Fibroblast of lung (primary cell): ENCODE results near the gene MAPKAPK3. TPM values are rescaled to one million over a fixed set of nuclear protein-coding genes. Genes with fewer than 3 reads are reported as not detected.

ENCODE experiments used
- DNase-seq, 2 donors: peaks; one replicate each; pipeline versions ENCODE4 v3.0.0 to v3.0.0-alpha.2; 2010; ENCODE audit warnings: low read depth in 2 of 2
- H2AFZ ChIP-seq: 2 replicates; pipeline ENCODE4 v1.5.1; 2012; ENCODE audit warnings: low read length, control low read depth, inconsistent platforms
- H3K27ac ChIP-seq: 2 replicates; pipeline ENCODE4 v1.5.1; 2011; ENCODE audit warnings: low read length, control low read depth; ENCODE audit not compliant: insufficient read depth
- H3K27me3 ChIP-seq: 2 replicates; pipeline ENCODE4 v1.5.1; 2011; ENCODE audit warnings: mild to moderate bottlenecking, low read length; ENCODE audit not compliant: control insufficient read depth, insufficient read depth
- H3K36me3 ChIP-seq: 2 replicates; pipeline ENCODE4 v1.5.1; 2011; ENCODE audit warnings: low read length; ENCODE audit not compliant: control insufficient read depth, insufficient read depth
- H3K4me1 ChIP-seq: 2 replicates; pipeline ENCODE4 v1.5.1; 2011; ENCODE audit warnings: low read length; ENCODE audit not compliant: control insufficient read depth, insufficient read depth; ENCODE audit errors: extremely low read depth
- H3K4me2 ChIP-seq: 2 replicates; pipeline ENCODE4 v1.5.1; 2011; ENCODE audit warnings: low read length, control low read depth; ENCODE audit not compliant: insufficient read depth; ENCODE audit errors: extremely low read depth
- H3K4me3 ChIP-seq, 4 experiments: fragments of 200-600 bp in 1 of 4; sonication (generic) in 1 of 4; replicated peaks in 1 of 4; 2 replicates each; pipeline ENCODE4 v1.5.1; 2011 to 2016; ENCODE audit warnings: low read length in 4 of 4, low read depth in 3 of 4, mild to moderate bottlenecking in 3 of 4, control low read depth in 2 of 4, inconsistent platforms in 1 of 4, mixed read lengths in 1 of 4; ENCODE audit not compliant: insufficient read depth in 1 of 4; ENCODE audit errors: control extremely low read depth in 1 of 4
- H3K79me2 ChIP-seq: 2 replicates; pipeline ENCODE4 v1.5.1; 2012; ENCODE audit warnings: mild to moderate bottlenecking, low read length, inconsistent platforms; ENCODE audit not compliant: control insufficient read depth, insufficient read depth
- H3K9ac ChIP-seq: 2 replicates; pipeline ENCODE4 v1.5.1; 2011; ENCODE audit warnings: mild to moderate bottlenecking, low read length, control low read depth; ENCODE audit not compliant: insufficient read depth
- H3K9me3 ChIP-seq: 2 replicates; pipeline ENCODE4 v1.5.1; 2012; ENCODE audit warnings: low read depth, low read length; ENCODE audit not compliant: control insufficient read depth, insufficient read depth
- H4K20me1 ChIP-seq: 2 replicates; pipeline ENCODE4 v1.5.1; 2011; ENCODE audit warnings: low read length; ENCODE audit not compliant: control insufficient read depth, insufficient read depth; ENCODE audit errors: extremely low read depth
- EZH2 ChIP-seq: IDR thresholded peaks from 2 replicates; pipeline ENCODE4 v1.5.1; 2012; ENCODE audit warnings: low read length, control low read depth, mild to moderate bottlenecking; ENCODE audit errors: missing control alignments
- polyA plus RNA-seq, 2 donors: library from polyadenylated mRNA; depleted of rRNA in 1 of 2; stranded (reverse) in 1 of 2; unstranded in 1 of 2; fragments of >200 nt; gene quantifications; 2 replicates each; pipeline ENCODE4 v1.2.1, GENCODE V29; 2011 to 2012; ENCODE audit warnings: missing spikeins in 1 of 2
- total RNA-seq: library from RNA; depleted of rRNA; stranded (reverse); fragments of >200 nt; gene quantifications from 2 replicates; pipeline ENCODE4 v1.2.1, GENCODE V29; 2014
- TF ChIP-seq, protein P1 (sequence below), 2 donors: IDR thresholded peaks in 1 of 2; conservative IDR thresholded peaks in 1 of 2; 1 replicate in 1 of 2; 2 replicates in 1 of 2; pipeline ENCODE4 v1.5.1; 2011 to 2012; ENCODE audit warnings: low read length in 2 of 2, control low read depth in 1 of 2, inconsistent platforms in 1 of 2, low read depth in 1 of 2, mild to moderate bottlenecking in 1 of 2

The MAPKAPK3 gene
- total and polyA plus RNA-seq, 2 donors (not counting 1 experiment from before 2014, with no cell fraction given), result 34.3 to 38.4 TPM

- H2AFZ ChIP-seq, result no peak overlapping the region
- no peak overlapping the region for H3K4me3 ChIP-seq
- H3K27ac ChIP-seq, result no peak overlapping the region
- H3K4me1 ChIP-seq, result peaks cover 15% of the 10 kb centered on the region
- H3K36me3 ChIP-seq, result peaks cover 6% of the 10 kb centered on the region
- no peaks in the 10 kb centered on the region for H4K20me1 ChIP-seq
- H3K9me3 ChIP-seq, result no peaks in the 10 kb centered on the region
- H3K9ac ChIP-seq, result no peak overlapping the region
- TF ChIP-seq EZH2, result no peak
- TF ChIP-seq, protein P1, sequence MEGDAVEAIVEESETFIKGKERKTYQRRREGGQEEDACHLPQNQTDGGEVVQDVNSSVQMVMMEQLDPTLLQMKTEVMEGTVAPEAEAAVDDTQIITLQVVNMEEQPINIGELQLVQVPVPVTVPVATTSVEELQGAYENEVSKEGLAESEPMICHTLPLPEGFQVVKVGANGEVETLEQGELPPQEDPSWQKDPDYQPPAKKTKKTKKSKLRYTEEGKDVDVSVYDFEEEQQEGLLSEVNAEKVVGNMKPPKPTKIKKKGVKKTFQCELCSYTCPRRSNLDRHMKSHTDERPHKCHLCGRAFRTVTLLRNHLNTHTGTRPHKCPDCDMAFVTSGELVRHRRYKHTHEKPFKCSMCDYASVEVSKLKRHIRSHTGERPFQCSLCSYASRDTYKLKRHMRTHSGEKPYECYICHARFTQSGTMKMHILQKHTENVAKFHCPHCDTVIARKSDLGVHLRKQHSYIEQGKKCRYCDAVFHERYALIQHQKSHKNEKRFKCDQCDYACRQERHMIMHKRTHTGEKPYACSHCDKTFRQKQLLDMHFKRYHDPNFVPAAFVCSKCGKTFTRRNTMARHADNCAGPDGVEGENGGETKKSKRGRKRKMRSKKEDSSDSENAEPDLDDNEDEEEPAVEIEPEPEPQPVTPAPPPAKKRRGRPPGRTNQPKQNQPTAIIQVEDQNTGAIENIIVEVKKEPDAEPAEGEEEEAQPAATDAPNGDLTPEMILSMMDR (conservative IDR thresholded peaks at IDR 0.05 in 1 of 2, IDR thresholded peaks at IDR 0.05 in 1 of 2; ENCODE audit: low read depth in 1 of 2, low read length in 2 of 2), result no peak
- H3K79me2 ChIP-seq, result no peaks in the 10 kb centered on the region
- no peak overlapping the region for H3K4me2 ChIP-seq
- no peaks in the 10 kb centered on the region for H3K27me3 ChIP-seq
- DNase-seq, result no peak
Observed at GRCh38 chr3:50605901-50606326, 11.0 kb upstream of the MAPKAPK3 start.

GRCh38 chr3:50606596-50606995 lies 10.4 kb upstream of the MAPKAPK3 start:
- Histone ChIP-seq H3K36me3 (peaks cover 6% of the 10 kb centered on the region), H3K9ac (no peak overlapping the region), H3K4me2 (no peak overlapping the region), H4K20me1 (no peaks in the 10 kb centered on the region), H3K27me3 (no peaks in the 10 kb centered on the region), H3K27ac (no peak overlapping the region), H3K9me3 (no peaks in the 10 kb centered on the region), H3K4me3 (no peak overlapping the region), H2AFZ (no peak overlapping the region), H3K79me2 (no peaks in the 10 kb centered on the region), H3K4me1 (peaks cover 13% of the 10 kb centered on the region)
- TF ChIP-seq, protein P1 (conservative IDR thresholded peaks at IDR 0.05 in 1 of 2, IDR thresholded peaks at IDR 0.05 in 1 of 2; ENCODE audit: low read depth in 1 of 2, low read length in 2 of 2), result no peak
- TF ChIP-seq EZH2, result no peak
- no peak for DNase-seq

DNA sequence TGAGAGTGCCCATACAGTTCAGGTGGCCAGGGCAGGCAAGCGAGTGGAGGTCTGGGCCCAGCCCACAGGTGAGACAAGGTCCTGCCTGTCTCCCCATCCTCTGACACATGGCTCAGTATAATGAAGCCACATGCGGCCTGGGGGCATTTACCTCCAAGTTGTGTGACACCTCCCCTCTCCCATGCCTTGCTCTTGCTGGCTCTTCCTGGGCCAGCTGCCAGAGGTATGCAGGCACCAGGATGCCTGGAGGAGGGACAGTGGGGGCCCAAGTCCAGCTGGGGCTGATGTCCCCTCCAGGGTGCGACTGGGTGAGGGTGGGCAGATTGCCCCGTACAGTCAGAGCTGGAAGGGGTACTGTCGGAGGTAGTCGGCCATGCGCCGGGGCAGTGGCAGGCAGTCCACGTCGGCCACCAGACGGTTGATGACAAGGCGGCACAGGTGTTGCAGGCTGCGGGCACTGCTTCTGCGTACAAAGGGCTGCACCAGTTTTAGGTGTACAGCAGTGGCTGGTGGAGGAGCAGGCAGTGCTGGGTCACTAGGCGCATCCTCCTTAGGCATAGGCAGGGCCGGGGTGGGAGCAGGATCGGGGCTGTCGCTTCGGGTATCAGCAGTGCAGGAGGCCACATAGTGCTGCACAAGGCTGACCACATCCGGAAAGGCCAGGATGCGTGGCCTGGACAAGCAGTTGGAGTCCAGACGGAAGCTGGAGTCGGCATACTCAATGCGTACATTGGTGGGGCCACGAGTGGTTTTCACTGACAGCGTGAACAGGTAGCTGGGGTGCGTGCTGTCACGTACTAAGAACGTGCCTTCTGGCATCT lies 9.5 kb upstream of the MAPKAPK3 start:
- Histone ChIP-seq H3K27ac (no peak overlapping the region), H3K27me3 (no peaks in the 10 kb centered on the region), H3K79me2 (no peaks in the 10 kb centered on the region), H3K9me3 (no peaks in the 10 kb centered on the region), H3K36me3 (peaks cover 6% of the 10 kb centered on the region), H3K4me2 (no peak overlapping the region), H4K20me1 (no peaks in the 10 kb centered on the region), H2AFZ (no peak overlapping the region), H3K4me1 (peaks cover 11% of the 10 kb centered on the region), H3K9ac (no peak overlapping the region), H3K4me3 (no peak overlapping the region)
- DNase-seq, result no peak
- TF ChIP-seq EZH2, result no peak
- TF ChIP-seq, protein P1 (conservative IDR thresholded peaks at IDR 0.05 in 1 of 2, IDR thresholded peaks at IDR 0.05 in 1 of 2; ENCODE audit: low read depth in 1 of 2, low read length in 2 of 2), result no peak
